ENCODE results near the gene DDX41. TPM values are rescaled to one million over a fixed set of nuclear protein-coding genes. Genes with fewer than 3 reads are reported as not detected.

Gene DDX41
- total RNA-seq, 1 donor from 2014 or later, result 60.7 TPM

DNA sequence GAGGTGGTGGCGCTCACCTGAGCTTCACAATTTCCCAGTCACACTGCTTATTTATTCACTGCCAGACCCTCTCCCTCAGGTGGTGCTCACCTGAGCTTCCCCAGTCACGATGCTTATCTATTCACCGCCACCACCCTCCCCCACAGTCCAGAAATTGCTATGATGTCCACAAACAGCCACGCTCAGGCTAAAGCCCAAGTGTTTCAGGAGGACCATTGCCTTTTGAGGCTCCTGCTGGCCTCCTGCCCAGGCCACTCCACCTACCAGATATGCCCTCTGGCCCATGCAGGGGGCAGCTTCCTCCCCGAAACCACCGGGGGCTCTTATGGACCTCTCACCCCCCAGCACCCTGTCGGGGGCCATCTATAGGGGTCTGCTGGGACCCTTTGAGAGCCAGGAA lies 23.9 kb downstream of the DDX41 start:
- Mint-ChIP-seq H3K27me3 (ENCODE audit: insufficient read depth, low read depth) (peaks cover 11% of the 10 kb centered on the region), H3K27ac (peak overlapping the region; percentile 90), H3K9me3 (no peaks in the 10 kb centered on the region), H3K36me3 (peaks cover 17% of the 10 kb centered on the region), H3K4me1 (peaks cover 38% of the 10 kb centered on the region), H3K4me3 (no peak overlapping the region)
- Histone ChIP-seq H3K9ac (no peak overlapping the region), H3F3A (ENCODE audit: low read depth) (peaks cover 39% of the 10 kb centered on the region), H3K4me1 (peaks cover 25% of the 10 kb centered on the region), H3K27ac (peak overlapping the region; percentile 22), H3K79me2 (ENCODE audit: low read depth) (peaks cover 31% of the 10 kb centered on the region), H3K4me3 (no peak overlapping the region), H3K27me3 (peaks cover 1% of the 10 kb centered on the region), H4K20me1 (ENCODE audit: low read depth) (peaks cover 70% of the 10 kb centered on the region), H3K4me2 (no peak overlapping the region), H2AFZ (replicated peaks) (no peak overlapping the region), H3K9me3 (ENCODE audit: low read depth) (no peaks in the 10 kb centered on the region), H3K36me3 (no peaks in the 10 kb centered on the region)
- no peak for DNase-seq (ENCODE audit: low spot score)
- no peak for TF ChIP-seq EZH2phosphoT487 (IDR thresholded peaks at IDR 0.05)
- no peak for TF ChIP-seq EZH2 (IDR thresholded peaks at IDR 0.05)
- TF ChIP-seq, protein P1, sequence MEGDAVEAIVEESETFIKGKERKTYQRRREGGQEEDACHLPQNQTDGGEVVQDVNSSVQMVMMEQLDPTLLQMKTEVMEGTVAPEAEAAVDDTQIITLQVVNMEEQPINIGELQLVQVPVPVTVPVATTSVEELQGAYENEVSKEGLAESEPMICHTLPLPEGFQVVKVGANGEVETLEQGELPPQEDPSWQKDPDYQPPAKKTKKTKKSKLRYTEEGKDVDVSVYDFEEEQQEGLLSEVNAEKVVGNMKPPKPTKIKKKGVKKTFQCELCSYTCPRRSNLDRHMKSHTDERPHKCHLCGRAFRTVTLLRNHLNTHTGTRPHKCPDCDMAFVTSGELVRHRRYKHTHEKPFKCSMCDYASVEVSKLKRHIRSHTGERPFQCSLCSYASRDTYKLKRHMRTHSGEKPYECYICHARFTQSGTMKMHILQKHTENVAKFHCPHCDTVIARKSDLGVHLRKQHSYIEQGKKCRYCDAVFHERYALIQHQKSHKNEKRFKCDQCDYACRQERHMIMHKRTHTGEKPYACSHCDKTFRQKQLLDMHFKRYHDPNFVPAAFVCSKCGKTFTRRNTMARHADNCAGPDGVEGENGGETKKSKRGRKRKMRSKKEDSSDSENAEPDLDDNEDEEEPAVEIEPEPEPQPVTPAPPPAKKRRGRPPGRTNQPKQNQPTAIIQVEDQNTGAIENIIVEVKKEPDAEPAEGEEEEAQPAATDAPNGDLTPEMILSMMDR (IDR thresholded peaks at IDR 0.05), result no peak

DNA sequence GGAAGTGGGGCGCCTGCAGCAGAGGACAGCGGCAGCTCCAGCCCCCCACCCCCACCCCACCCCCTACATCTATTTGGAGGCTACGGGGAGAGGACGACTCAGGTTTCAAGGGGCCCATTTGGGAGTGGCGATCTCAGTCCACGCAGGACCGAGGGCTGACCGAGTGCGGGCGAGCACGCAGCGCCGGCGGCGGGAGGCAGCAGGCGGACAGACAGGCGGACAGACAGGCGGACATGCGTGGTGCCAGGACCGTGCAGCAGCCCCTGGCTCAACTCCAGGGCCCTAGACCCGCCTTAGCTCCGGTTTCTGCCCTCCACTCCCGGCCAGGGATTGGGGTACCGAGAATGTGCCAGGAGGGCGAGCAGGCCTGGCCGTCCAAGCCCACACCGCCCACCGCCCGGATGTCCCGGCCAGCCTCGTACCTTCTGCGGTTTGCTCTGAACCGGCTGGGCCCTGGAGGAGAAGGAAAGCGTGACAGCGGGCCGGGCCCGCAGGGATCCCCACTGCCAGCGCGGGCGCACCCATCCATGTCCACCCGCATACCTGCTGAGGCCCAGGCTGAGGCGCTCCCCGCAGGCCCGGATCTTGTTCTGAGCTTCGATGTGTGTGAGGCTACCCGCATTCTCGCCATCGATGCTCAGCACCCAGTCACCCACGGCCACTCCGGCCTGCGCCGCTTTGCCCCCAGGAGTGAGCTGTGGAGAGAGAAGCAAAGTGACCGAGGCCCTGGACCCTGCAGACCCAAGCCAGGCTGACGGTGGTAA lies 24.6 kb downstream of the DDX41 start:
- peaks cover 9% of the 10 kb centered on the region for H3K27me3 Mint-ChIP-seq (ENCODE audit: insufficient read depth, low read depth)

DNA sequence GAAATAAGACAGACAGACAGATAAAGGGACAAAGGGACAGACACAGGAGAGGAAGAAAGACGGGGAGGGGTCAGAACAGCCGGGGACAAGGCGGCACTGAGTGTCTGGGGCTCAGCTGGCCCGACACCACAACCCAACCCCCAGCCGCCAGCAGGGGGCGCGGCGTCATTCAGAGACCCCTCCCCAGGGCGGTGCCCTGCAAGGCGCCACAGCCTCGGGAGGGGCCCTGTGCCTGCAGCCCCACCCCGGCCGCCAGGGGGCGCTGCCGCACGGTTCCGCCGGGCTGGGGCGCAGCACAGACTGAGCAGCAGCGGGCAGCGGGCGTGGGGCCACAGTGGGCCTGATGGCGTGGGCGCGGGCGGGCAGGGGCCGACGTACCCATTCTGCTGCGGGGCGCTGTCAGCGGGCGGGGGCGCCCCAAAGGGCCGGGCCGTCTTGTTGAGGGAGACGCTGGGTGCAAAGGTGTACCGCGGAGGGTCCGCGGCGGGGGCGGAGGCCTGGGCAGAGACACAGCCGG lies 25.3 kb downstream of the DDX41 start:
- Histone ChIP-seq H3K27ac (no peak overlapping the region), H3K27me3 (no peaks in the 10 kb centered on the region), H3K4me2 (peak overlapping the region; percentile 7), H2AFZ (replicated peaks) (no peak overlapping the region), H3K36me3 (peaks cover 5% of the 10 kb centered on the region), H3F3A (ENCODE audit: low read depth) (peaks cover 41% of the 10 kb centered on the region), H4K20me1 (ENCODE audit: low read depth) (peaks cover 74% of the 10 kb centered on the region), H3K4me3 (no peak overlapping the region), H3K9me3 (ENCODE audit: low read depth) (no peaks in the 10 kb centered on the region), H3K79me2 (ENCODE audit: low read depth) (peaks cover 31% of the 10 kb centered on the region), H3K9ac (no peak overlapping the region), H3K4me1 (peaks cover 25% of the 10 kb centered on the region)
- H3K9me3 Mint-ChIP-seq, result no peaks in the 10 kb centered on the region
- peaks cover 9% of the 10 kb centered on the region for H3K27me3 Mint-ChIP-seq (ENCODE audit: insufficient read depth, low read depth)
- H3K27ac Mint-ChIP-seq, result no peak overlapping the region
- H3K4me3 Mint-ChIP-seq, result peak overlapping the region; percentile 23
- peak; percentile 95 for DNase-seq (ENCODE audit: low spot score)
- H3K4me1 Mint-ChIP-seq, result peaks cover 40% of the 10 kb centered on the region
- TF ChIP-seq EZH2 (IDR thresholded peaks at IDR 0.05) (no peak), EZH2phosphoT487 (IDR thresholded peaks at IDR 0.05) (no peak)
- TF ChIP-seq, protein P1 (IDR thresholded peaks at IDR 0.05), result peak; percentile 97
- H3K36me3 Mint-ChIP-seq, result peaks cover 22% of the 10 kb centered on the region

More for the DNA sequence above, 24.6 kb downstream of the DDX41 start:
- no peak overlapping the region for H3K4me3 ChIP-seq
- H3K9me3 Mint-ChIP-seq, result no peaks in the 10 kb centered on the region
- TF ChIP-seq EZH2 (IDR thresholded peaks at IDR 0.05), result no peak
- TF ChIP-seq, protein P1 (IDR thresholded peaks at IDR 0.05), result no peak
- no peak for TF ChIP-seq EZH2phosphoT487 (IDR thresholded peaks at IDR 0.05)
- peaks cover 38% of the 10 kb centered on the region for H3K4me1 Mint-ChIP-seq
- no peak overlapping the region for H3K4me3 Mint-ChIP-seq
- H3K27ac Mint-ChIP-seq, result no peak overlapping the region
- peaks cover 41% of the 10 kb centered on the region for H3F3A ChIP-seq (ENCODE audit: low read depth)
- H3K27me3 ChIP-seq, result no peaks in the 10 kb centered on the region
- H3K36me3 ChIP-seq, result peaks cover 5% of the 10 kb centered on the region
- no peak overlapping the region for H3K4me2 ChIP-seq
- no peak overlapping the region for H3K27ac ChIP-seq
- no peaks in the 10 kb centered on the region for H3K9me3 ChIP-seq (ENCODE audit: low read depth)
- peaks cover 25% of the 10 kb centered on the region for H3K4me1 ChIP-seq
- H4K20me1 ChIP-seq (ENCODE audit: low read depth), result peaks cover 73% of the 10 kb centered on the region
- no peak overlapping the region for H3K9ac ChIP-seq
- DNase-seq (ENCODE audit: low spot score), result no peak
- H3K79me2 ChIP-seq (ENCODE audit: low read depth), result peaks cover 31% of the 10 kb centered on the region
- no peak overlapping the region for H2AFZ ChIP-seq (replicated peaks)
- peaks cover 21% of the 10 kb centered on the region for H3K36me3 Mint-ChIP-seq

Data from neural progenitor cell (in vitro differentiated cells).